ENCODE measurements around the gene ARHGAP15. TPM values are rescaled to one million over a fixed set of nuclear protein-coding genes. Genes with fewer than 3 reads are reported as not detected.

ARHGAP15 gene
- total and polyA plus RNA-seq, 2 experiments from 2014 or later = not detected

GRCh38 chr2:143162997-143163396, 33.8 kb downstream of the ARHGAP15 start:
- Histone ChIP-seq H3K36me3 (ENCODE audit: low read depth) (no peaks in the 10 kb centered on the region), H3K4me1 (ENCODE audit: insufficient read depth) (no peaks in the 10 kb centered on the region), H3K9me2 (ENCODE audit: insufficient read depth) (no peaks in the 10 kb centered on the region), H3F3A (ENCODE audit: insufficient read depth) (no peaks in the 10 kb centered on the region), H3K79me2 (ENCODE audit: insufficient read depth) (no peaks in the 10 kb centered on the region), H3K27me3 (replicated peaks; ENCODE audit: insufficient read depth) (peaks cover 17% of the 10 kb centered on the region), H3K4me3 (no peak overlapping the region), H4K20me1 (ENCODE audit: insufficient read depth) (peaks cover 4% of the 10 kb centered on the region; the same call in 1 of the 2 replicates), H3K4me2 (ENCODE audit: unreplicated experiment) (no peak overlapping the region), H2AFZ (no peak overlapping the region), H3K9me3 (ENCODE audit: low read depth) (no peaks in the 10 kb centered on the region), H3K9ac (no peak overlapping the region), H3K27ac (no peak overlapping the region)
- TF ChIP-seq EZH2phosphoT487 (IDR thresholded peaks at IDR 0.05; ENCODE audit: insufficient read depth, low read depth) (no peak), EZH2 (IDR thresholded peaks at IDR 0.05; ENCODE audit: insufficient read depth, poor library complexity, severe bottlenecking) (no peak)
- WGBS, 2 experiments (ENCODE audit: low coverage in 1 of 2, low lambda C conversion rate in 2 of 2, missing lambda C conversion rate in 2 of 2) = 66 to 67% methylated on average over 1 of the region's 1 CpG
- no peak for DNase-seq
- in situ Hi-C loops (cut with MboI) = no loop called here

- TF ChIP-seq EZH2phosphoT487 (IDR thresholded peaks at IDR 0.05; ENCODE audit: insufficient read depth, low read depth) (no peak), EZH2 (IDR thresholded peaks at IDR 0.05; ENCODE audit: insufficient read depth, poor library complexity, severe bottlenecking) (no peak)
- H3K79me2 ChIP-seq (ENCODE audit: insufficient read depth) = no peaks in the 10 kb centered on the region
- H3K4me2 ChIP-seq (ENCODE audit: unreplicated experiment) = no peak overlapping the region
Measured at GRCh38 chr2:143163499-143163898, 34.3 kb downstream of the ARHGAP15 start.

GRCh38 chr2:143165291-143165690, 36.1 kb downstream of the ARHGAP15 start:
- Histone ChIP-seq H3K4me2 (ENCODE audit: unreplicated experiment) (no peak overlapping the region), H3K27ac (no peak overlapping the region), H2AFZ (no peak overlapping the region), H4K20me1 (ENCODE audit: insufficient read depth) (peaks cover 4% of the 10 kb centered on the region; the same call in 1 of the 2 replicates), H3K27me3 (replicated peaks; ENCODE audit: insufficient read depth) (peaks cover 13% of the 10 kb centered on the region), H3K9ac (no peak overlapping the region), H3K36me3 (ENCODE audit: low read depth) (no peaks in the 10 kb centered on the region), H3F3A (ENCODE audit: insufficient read depth) (no peaks in the 10 kb centered on the region), H3K4me3 (no peak overlapping the region), H3K9me2 (ENCODE audit: insufficient read depth) (no peaks in the 10 kb centered on the region), H3K4me1 (ENCODE audit: insufficient read depth) (no peaks in the 10 kb centered on the region), H3K79me2 (ENCODE audit: insufficient read depth) (no peaks in the 10 kb centered on the region), H3K9me3 (ENCODE audit: low read depth) (no peaks in the 10 kb centered on the region)
- no peak for DNase-seq
- 62 to 78% methylated on average over 1 of the region's 1 CpG for WGBS, 2 experiments (ENCODE audit: low coverage in 1 of 2, low lambda C conversion rate in 2 of 2, missing lambda C conversion rate in 2 of 2)
- in situ Hi-C loops (cut with MboI) = no loop called here
- no peak for TF ChIP-seq EZH2 (IDR thresholded peaks at IDR 0.05; ENCODE audit: insufficient read depth, poor library complexity, severe bottlenecking)
- no peak for TF ChIP-seq EZH2phosphoT487 (IDR thresholded peaks at IDR 0.05; ENCODE audit: insufficient read depth, low read depth)

More at GRCh38 chr2:143163499-143163898, 34.3 kb downstream of the ARHGAP15 start:
- Histone ChIP-seq H2AFZ (no peak overlapping the region), H3K27ac (no peak overlapping the region), H3F3A (ENCODE audit: insufficient read depth) (no peaks in the 10 kb centered on the region), H3K4me3 (no peak overlapping the region), H3K4me1 (ENCODE audit: insufficient read depth) (no peaks in the 10 kb centered on the region), H3K9me2 (ENCODE audit: insufficient read depth) (no peaks in the 10 kb centered on the region), H4K20me1 (ENCODE audit: insufficient read depth) (peaks cover 4% of the 10 kb centered on the region; the same call in 1 of the 2 replicates), H3K9me3 (ENCODE audit: low read depth) (no peaks in the 10 kb centered on the region), H3K9ac (no peak overlapping the region), H3K27me3 (replicated peaks; ENCODE audit: insufficient read depth) (peaks cover 13% of the 10 kb centered on the region), H3K36me3 (ENCODE audit: low read depth) (no peaks in the 10 kb centered on the region)
- in situ Hi-C loops (cut with MboI) = no loop called here
- no peak for DNase-seq
- 72 to 73% methylated on average over 4 of the region's 4 CpGs for WGBS, 2 experiments (ENCODE audit: low coverage in 1 of 2, low lambda C conversion rate in 2 of 2, missing lambda C conversion rate in 2 of 2)

- H4K20me1 ChIP-seq (ENCODE audit: insufficient read depth) = peaks cover 4% of the 10 kb centered on the region; the same call in 1 of the 2 replicates
- no peak overlapping the region for H2AFZ ChIP-seq
- no peak overlapping the region for H3K9ac ChIP-seq
- no peaks in the 10 kb centered on the region for H3F3A ChIP-seq (ENCODE audit: insufficient read depth)
- no peak for DNase-seq
- in situ Hi-C loops (cut with MboI) = no loop called here
- H3K4me3 ChIP-seq = no peak overlapping the region
- no peak overlapping the region for H3K4me2 ChIP-seq (ENCODE audit: unreplicated experiment)
- no peaks in the 10 kb centered on the region for H3K9me3 ChIP-seq (ENCODE audit: low read depth)
- H3K79me2 ChIP-seq (ENCODE audit: insufficient read depth) = no peaks in the 10 kb centered on the region
- TF ChIP-seq EZH2phosphoT487 (IDR thresholded peaks at IDR 0.05; ENCODE audit: insufficient read depth, low read depth) (no peak), EZH2 (IDR thresholded peaks at IDR 0.05; ENCODE audit: insufficient read depth, poor library complexity, severe bottlenecking) (no peak)
- H3K36me3 ChIP-seq (ENCODE audit: low read depth) = no peaks in the 10 kb centered on the region
- no peaks in the 10 kb centered on the region for H3K4me1 ChIP-seq (ENCODE audit: insufficient read depth)
- H3K27ac ChIP-seq = no peak overlapping the region
- WGBS, 2 experiments (ENCODE audit: low coverage in 1 of 2, low lambda C conversion rate in 2 of 2, missing lambda C conversion rate in 2 of 2) = 84 to 85% methylated on average over 1 of the region's 1 CpG
- H3K9me2 ChIP-seq (ENCODE audit: insufficient read depth) = no peaks in the 10 kb centered on the region
- peaks cover 4% of the 10 kb centered on the region; the same call in 1 of the 2 replicates for H3K27me3 ChIP-seq (replicated peaks; ENCODE audit: insufficient read depth)
Measured at GRCh38 chr2:143169105-143169504, 39.9 kb downstream of the ARHGAP15 start.

GRCh38 chr2:143171817-143172216, 42.6 kb downstream of the ARHGAP15 start:
- H3K27me3 ChIP-seq (replicated peaks; ENCODE audit: insufficient read depth) = 0 out of 2 replicates have a peak, but pooled peaks cover 4% of the 10 kb centered on the region
- H4K20me1 ChIP-seq (ENCODE audit: insufficient read depth) = no peaks in the 10 kb centered on the region
- H3K79me2 ChIP-seq (ENCODE audit: insufficient read depth) = no peaks in the 10 kb centered on the region
- no peaks in the 10 kb centered on the region for H3K4me1 ChIP-seq (ENCODE audit: insufficient read depth)
- WGBS, 2 experiments (ENCODE audit: low coverage in 1 of 2, low lambda C conversion rate in 2 of 2, missing lambda C conversion rate in 2 of 2) = 6 to 7% methylated on average over 2 of the region's 2 CpGs
- H3K27ac ChIP-seq = no peak overlapping the region
- TF ChIP-seq EZH2phosphoT487 (IDR thresholded peaks at IDR 0.05; ENCODE audit: insufficient read depth, low read depth) (no peak), EZH2 (IDR thresholded peaks at IDR 0.05; ENCODE audit: insufficient read depth, poor library complexity, severe bottlenecking) (no peak)
- DNase-seq = peak; percentile 33
- no peak overlapping the region for H3K9ac ChIP-seq
- H3K36me3 ChIP-seq (ENCODE audit: low read depth) = no peaks in the 10 kb centered on the region
- H3K4me2 ChIP-seq (ENCODE audit: unreplicated experiment) = no peak overlapping the region
- H3K9me3 ChIP-seq (ENCODE audit: low read depth) = no peaks in the 10 kb centered on the region
- in situ Hi-C loops (cut with MboI) = no loop called here
- H3F3A ChIP-seq (ENCODE audit: insufficient read depth) = no peaks in the 10 kb centered on the region
- H3K9me2 ChIP-seq (ENCODE audit: insufficient read depth) = no peaks in the 10 kb centered on the region
- no peak overlapping the region for H3K4me3 ChIP-seq
- H2AFZ ChIP-seq = no peak overlapping the region
